HG02571 (cell line): Measurements from ENCODE around the gene NXF1.
"Not testable (repeated sequence)": the region's sequence is repeated elsewhere in the genome, so short reads cannot be mapped to it uniquely, and the experiment has no call there.

ENCODE experiments used
- ATAC-seq: cut with Tn5 transposase; IDR thresholded peaks from one replicate; pipeline ENCODE4 v1.9.1; 2021; ENCODE audit warnings: mild to moderate bottlenecking, moderate library complexity; ENCODE audit not compliant: unreplicated experiment

NXF1 gene

DNA sequence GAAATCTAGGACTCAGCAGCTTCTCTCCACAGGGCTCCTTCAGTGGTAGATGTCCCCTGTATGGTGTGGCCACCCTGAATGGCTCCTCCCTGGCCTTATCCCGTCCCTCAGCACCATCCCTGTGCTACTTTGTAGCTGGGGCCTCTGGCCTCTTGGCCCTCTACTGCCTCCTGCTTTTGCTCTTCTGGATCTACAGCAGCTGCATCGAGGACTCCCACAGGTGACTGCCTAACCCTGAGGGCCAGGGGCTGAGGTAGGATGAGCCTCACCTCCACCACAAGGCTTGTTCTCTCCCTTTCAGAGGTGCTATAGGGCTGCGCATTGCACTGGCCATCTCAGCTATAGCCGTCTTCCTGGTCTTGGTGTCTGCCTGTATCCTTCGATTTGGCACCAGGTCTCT, 16.2 kb downstream of the NXF1 start:
- ATAC-seq: no peak

DNA sequence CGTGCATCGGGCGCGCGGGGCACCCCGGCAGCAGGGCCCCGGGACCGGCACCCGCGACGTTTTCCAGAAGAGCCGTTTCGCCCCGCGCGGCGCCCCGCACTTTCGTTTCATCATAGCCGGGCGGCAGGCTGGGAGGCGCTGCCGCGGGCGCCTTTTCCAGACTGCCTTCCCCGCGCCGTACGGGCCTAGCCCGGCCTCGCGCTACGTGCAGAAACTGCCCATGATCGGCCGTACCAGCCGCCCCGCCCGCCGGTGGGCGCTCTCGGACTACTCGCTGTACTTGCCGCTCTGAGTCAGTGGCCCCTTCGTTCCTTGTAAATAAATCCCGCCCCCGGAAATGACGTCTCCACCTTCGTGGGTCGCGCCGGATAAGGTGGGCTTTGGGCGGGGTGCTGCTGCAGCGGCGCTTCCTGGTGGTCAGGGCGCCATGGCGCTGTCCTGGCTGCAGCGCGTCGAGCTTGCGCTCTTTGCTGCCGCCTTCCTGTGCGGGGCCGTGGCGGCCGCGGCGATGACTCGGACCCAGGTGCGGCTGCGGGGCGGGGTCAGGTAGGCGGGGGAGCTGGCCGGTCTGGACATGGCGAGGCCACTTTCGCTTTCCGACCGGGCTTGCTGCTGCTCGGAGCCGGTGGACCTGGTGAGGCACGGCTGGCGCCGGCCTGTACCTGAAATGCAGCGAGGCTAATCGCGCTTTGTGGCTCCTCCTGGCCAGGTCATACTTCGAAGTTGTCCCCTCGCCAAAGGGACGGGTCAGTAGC, 18.1 kb downstream of the NXF1 start, which contains the start of gene TMEM179B:
Gene TMEM179B (plus strand): TSS at position 398 of the 755 bp plus-strand sequence. CDS start 30 bp downstream, at position 428.
- ATAC-seq: peak; percentile 62

DNA sequence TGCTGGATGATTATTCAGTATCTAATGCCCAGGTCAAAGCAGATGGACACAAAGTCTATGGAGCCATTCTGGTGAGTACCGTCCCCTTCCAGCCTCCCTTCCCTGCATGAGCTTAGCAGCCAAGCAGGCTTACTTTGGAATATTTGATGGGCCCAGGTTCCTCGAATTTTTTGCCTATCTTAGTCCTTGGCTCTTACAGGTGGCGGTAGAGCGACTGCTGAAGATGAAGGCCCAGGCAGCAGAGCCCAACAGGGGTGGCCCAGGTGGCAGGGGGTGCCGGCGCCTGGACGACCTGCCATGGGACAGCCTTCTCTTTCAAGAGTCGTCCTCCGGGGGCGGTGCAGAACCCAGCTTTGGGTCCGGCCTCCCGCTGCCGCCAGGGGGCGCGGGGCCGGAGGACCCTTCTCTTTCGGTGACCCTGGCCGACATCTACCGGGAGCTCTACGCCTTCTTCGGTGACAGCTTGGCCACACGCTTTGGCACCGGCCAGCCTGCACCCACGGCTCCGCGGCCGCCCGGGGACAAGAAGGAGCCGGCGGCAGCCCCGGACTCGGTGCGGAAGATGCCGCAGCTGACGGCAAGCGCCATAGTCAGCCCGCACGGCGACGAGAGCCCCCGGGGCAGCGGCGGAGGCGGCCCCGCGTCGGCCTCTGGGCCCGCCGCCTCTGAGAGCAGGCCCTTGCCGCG, 18.8 kb downstream of the NXF1 start:
- ATAC-seq: peak; percentile 61

DNA sequence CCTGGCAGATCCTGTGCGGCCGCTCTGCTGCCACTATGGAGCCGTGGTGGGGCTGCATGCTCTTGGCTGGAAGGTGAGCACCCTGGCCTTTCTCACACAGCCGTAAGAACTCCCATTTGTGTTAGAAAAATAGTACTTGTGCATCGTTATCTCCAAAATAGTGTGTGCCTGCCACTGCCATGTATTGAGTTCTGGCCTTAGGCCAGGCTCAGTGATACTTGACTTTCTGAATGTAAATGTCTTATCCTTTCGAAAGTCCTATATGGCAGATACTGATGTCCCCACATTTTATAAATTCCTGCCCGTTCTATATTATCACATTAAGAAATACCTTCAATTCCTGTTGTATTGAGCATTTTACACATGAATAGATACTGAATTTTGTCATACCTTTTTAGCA, 22.5 kb downstream of the NXF1 start:
- ATAC-seq: no peak

DNA sequence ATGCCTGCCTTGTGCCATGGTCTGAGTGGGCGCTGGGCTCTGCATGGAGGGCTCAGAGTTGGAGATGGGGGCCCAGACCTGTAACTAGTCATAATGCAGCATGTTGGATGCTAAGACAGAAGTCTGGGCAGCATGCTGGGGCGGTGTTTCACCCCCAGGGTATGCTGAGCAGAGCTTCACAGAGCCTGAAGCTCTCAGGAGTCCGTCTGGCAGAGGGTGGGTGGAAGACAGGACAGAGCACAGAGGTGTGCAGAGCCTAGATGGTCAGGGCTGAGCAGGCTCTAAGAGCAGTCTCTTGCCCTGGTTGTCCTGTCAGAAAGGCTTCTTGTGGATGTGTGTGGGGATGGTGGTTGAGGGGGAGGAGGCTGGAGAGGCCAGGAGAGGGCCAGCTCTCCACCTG, 26.8 kb downstream of the NXF1 start:
- no peak for ATAC-seq

DNA sequence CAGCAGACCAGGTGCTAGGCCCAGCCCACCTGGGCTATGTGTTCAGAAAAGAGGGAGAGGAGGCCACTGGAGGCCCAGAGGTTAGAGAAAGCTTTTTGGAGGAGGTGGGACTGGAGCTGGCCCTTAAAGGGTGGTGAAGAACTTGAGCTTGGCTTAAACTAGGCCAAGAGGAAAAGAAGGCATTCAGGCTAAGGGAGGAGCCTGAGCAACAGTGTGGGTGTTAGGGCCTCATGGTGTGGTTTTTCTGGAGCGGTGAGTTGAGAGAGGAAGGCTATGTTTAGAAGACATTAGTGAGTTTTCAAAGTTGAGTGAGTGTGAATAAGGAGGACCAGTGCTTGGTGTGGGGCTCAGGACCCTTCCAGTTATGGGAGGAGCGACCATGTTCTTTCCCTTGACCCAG, 27.9 kb downstream of the NXF1 start:
- ATAC-seq: no peak

DNA sequence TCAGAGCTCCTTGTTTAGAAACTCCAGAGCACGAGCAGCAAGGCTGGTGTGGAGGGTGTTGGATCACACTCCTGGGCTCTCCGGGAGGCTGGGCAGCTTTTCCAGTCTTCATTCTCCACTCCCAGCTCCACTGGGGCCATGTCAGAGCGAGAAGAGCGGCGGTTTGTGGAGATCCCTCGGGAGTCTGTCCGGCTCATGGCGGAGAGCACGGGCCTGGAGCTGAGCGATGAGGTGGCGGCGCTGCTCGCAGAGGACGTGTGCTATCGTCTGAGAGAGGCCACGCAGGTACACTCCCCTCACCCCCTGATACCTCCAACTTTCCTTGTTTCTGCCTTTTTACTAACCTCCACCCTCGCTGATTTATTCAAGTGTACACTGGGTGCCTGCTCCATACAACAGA, 29.6 kb downstream of the NXF1 start:
- ATAC-seq: no peak

DNA sequence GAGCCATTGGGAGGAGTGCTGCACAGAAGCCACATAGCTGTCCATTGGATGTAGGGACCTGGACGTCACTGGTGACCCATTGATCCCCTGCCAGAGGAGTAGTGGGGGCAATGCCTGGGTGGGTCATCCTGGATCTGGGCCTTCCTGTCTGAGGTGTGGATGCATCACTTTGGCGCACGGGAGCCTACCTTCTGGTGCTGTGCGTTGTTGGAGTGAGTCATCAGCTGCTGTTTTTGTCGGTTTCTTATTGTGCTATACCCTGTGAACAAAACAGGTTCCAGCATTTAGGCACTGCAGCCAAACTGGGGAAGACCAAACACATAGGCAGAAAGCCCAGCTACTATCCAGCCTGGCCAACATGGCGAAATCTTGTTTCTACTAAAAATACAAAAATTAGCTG, 30.8 kb downstream of the NXF1 start:
- ATAC-seq: no peak

DNA sequence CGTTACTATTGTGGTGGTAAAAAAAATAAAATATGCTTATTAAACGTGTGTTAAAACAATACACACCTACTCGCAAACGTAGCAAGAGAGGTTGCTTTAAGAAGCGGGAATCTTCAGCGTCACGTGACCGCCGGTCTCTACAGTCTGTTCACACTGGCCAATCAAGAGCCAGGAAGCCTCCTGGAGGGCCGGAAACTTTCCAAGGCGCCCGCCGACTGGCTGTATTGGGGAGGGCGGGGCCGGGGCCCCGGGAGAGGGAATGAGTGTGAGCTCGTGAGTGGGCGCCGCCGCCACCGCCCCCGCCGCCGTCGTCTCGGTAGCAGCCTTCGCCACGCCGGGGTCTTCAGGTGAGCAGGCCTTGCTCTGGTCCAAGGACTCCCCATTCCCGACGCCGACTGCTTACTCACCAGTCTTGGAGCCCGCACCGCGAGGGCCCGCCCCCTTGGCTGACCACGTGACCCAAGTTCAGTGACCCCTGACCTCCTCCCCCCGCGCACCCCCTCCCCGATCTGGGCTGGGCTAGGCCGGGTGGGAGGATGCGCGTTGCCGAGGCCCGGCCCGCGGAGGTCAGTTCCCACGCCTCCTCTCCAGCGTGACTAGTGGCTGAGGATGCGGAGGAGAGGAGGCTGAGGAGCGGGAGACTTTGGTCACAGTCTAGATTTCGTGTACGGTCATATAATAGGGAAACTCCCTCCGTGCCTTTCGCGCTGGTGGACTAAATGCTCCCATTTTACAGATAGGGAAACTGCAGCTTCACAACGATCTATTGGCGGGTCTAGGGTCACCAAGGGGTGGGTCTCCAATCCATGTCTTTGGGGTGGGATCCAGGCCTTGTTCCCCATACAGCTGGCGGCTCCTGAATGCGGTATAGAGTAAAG, 33.9 kb downstream of the NXF1 start, which contains the start of gene TAF6L:
Gene TAF6L (plus strand): TSS at position 253 of the 878 bp plus-strand sequence. CDS start 4,388 bp downstream, outside the sequence.
- peak; percentile 85 for ATAC-seq

DNA sequence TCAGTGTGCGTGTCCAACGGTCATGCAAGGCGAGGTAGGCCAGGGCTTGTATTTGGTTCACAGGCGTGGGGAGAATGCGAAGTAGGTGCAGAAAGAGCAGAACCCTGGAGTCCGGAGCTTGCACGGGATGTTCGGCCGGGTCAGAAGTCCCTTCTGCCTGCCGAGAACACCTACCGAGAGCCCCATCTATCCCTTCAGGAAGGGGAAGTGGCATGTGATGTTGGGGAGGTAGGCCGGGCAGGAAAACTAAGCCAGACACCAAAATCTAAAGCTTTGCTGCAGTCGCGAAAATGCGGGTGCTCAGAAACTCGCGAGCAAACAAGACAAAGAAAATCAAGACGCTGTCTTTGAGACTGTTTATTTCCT, 34.5 kb downstream of the NXF1 start:
- no peak for ATAC-seq

DNA sequence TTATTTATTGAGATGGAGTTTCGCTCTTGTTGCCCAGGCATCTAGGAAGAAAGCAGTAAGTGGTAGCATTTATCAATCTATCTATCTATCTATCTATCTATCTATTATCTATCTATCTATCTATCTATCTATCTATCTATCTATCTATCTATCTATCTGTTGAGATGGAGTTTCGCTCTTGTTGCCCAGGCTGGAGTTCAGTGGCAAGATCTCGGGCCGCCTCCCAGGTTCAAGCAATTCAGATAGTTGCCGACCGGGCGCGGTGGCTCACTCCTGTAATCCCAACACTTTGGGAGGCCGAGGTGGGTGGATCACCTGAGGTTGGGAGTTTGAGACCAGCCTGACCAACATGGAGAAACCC, 44.4 kb downstream of the NXF1 start:
- not testable (repeated sequence) for ATAC-seq

DNA sequence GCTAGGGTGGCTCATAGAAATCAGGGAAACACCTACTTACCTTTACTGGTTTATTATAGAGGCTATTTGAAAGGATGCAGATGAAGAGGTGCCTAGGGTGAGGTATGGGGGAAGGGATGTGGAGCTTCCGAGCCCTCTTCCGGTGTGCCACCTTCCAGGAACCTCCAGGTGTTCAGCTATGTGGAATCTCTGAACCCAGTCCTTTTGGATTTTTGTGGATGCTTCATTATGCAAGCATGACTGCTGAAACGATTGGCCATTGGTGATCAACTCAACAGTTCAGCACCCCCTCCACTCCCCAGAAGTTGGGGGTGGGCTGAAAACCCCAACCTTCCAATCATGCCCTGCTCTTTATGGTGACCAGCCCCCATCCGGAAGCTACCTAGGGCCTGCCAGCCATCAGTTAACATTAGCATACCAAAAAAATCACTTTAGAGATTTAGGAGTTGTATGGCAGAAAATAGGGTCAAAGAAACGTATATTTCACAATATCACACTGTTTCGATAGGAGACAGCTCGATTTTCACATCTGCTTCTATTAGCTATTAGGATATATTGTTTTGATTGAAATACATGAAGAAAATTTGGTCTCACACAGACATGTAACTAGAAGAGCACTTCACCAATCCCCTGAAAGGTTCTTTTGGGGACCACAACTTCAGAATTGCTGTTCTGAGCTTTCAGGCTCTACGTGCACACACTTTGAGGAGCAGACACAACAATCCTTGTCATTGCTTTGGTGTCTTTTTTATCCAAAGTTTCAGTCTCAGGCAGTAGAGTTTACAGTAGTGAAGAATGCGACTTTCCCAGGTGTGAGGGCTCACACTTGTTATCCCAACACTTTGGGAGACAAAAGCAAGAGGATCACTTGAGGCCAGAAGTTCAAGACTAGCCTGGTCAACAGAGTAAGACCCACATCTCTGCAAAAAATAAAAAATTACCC, 47.1 kb downstream of the NXF1 start:
- no peak for ATAC-seq

DNA sequence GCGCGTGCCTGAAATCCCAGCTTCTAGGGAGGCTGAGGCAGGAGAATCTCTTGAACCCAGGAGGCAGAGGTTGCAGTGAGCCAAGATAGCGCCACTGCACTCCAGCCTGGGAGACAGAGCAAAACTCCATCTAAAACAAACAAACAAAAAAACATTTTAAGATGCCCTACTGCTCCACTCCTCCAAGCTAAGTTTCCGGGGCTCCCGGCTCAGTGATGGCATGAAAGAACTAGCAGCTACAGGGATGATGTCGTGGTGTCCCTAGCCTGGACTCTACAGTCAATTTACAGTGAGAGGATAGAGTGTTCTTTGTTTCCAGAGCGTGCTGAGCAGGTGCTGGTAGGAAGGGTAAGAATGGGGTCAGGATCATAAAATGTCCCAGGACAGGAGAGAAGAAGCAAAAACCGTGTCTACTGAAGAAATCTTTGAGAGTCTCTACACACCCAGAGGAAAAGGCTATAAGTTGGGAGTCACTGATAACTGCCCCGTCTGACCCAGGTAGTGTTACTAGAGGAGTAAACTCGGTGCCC, 50.1 kb downstream of the NXF1 start:
- no peak for ATAC-seq

DNA sequence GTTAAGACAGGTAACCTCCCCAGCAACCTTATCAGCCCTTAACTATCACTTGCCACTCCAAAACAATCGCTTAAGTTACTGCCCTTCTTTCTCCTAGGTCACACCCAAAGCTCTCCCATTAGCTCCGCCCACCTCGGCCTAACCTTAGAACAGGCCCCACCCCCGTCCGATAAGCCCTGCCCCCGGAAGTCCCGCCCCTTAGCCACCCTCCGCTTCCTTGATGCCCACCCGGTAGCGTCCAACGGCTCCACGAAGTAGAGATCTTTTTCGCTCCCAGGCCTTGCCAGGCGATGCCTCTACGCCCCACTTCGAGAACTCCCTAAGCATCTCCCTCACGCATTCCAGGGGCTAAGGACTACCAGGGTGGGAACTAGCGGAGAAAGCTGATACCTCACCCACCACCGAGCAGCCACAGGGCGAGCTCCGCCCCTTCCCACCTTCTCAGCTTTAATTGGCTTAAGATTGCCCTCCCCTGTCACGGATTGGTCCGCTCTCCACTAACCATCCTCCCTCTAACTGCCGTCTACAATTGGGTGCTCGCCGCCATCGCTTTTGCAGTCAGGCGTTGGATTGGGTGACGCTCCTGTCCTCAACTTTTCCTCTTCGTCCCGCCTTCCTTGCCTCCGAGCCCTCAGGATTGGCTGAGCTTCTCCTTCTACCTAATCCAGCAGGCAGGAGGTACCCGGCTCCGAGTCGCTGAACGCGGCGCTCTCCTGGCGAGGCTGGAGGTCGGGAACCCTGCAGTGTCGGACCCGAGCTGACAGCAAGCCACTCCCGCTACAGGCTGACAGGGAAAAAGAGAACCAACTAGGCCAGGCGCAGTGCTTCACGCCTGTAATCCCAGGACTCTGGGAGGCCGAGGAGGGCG, 51.3 kb downstream of the NXF1 start, which contains the start of gene ZBTB3:
Gene ZBTB3 (minus strand): TSS at position 425 of the 868 bp plus-strand sequence. CDS start 496 bp downstream, outside the sequence.
- ATAC-seq: peak; percentile 94

DNA sequence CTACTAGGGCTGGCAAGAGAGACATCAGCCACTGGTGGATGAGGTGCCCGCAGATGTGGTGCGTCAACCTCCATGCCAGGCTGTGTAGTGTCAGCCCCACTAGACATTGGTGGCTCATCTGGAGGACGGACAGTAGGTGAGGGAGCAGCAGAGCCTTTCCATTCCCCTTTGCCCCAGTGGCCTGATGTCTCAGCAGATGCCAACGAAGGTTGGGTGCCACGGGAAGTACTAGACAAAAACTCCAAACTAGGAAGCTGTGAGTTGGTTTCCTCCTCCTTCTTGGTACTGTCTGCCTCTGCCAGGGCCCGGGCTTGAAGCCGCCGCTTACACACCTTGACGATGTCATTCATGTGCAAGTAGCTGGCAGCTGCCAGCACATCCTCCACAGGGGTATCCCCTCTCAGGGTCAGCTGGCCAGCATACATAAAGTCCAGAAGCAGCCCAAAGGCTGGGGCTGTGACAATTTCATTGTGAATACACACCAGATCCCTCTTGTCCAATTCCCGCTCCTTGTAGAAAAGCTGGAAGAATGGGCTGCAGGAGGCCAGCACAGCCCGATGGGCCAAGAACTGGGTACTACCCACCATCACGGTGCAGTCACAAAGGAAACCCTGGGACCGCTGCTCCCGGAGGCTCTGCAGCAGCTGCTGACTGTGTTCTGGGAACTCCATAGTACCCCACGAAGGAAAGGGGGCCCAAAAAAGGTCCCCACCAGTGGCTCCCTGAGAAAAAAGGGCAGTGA, 52.1 kb downstream of the NXF1 start:
- no peak for ATAC-seq

DNA sequence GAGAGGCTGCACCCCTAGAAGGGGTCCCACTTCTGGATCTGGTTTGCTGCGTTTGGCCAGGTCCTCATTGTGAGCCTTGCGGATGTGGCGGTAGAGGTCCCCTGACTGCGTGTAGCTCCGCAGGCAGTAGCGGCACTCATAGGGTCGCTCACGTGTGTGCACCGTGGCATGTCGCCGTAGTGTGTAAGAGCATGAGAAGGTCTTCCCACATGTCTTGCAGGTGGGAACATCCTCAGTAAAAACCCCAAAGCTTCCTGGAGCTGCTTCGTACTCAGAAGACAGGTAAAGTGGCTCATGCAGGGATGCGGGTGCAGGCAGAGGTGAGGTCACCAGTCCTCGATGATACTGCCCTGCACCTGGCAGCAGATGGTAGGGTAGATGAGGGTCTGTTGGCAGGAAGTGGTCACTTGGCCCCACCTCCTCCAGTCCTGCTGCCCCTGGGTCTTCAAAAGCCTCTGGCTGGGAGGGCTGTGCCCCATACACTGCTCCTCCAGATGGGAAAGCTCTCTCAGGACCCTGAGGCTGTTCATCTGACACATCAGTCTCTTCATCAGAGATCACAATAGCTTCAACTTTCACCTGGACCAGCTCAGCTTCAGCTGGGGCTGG, 53.0 kb downstream of the NXF1 start:
- ATAC-seq: no peak

DNA sequence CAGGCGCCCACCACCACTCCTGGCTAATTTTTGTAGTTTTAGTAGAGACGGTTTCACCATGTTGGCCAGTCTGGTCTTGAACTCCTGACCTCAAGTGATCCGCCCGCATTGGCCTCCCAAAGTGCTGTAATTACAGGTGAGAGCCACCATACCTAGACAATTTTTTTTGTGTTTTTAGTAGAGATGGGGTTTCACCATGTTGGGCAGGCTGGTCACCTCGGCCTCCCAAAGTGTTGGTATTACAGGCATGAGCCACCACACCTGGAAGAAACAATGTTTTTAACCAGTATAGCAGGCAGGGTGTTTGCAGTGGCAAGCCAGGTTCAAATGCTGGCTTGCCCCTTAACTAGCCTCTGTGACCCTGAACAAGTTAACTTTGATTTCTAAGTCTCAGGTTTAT, 55.3 kb downstream of the NXF1 start:
- not testable (repeated sequence) for ATAC-seq
